CD4-positive, alpha-beta T cell treated with Interleukin-2 at 100 ng/mL for 4 hours (primary cell): Measurements from ENCODE around the gene RLF.

Experiments
- DNase-seq: peaks from one replicate; pipeline ENCODE4 v3.0.0-alpha.2; 2020; ENCODE audit warnings: low spot score

Gene RLF

GRCh38 chr1:40243351-40243750 lies 82.2 kb downstream of the RLF start:
- no peak for DNase-seq

- DNase-seq = no peak
Measured at GRCh38 chr1:40244138-40244744, 83.1 kb downstream of the RLF start.

GRCh38 chr1:40245686-40246085 lies 84.5 kb downstream of the RLF start:
- no peak for DNase-seq

GRCh38 chr1:40247655-40248054 lies 86.5 kb downstream of the RLF start, which contains the start of gene TMCO2:
Gene TMCO2 (plus strand): TSS chr1:40247937. CDS start chr1:40247994, 57 bp downstream.
- DNase-seq = no peak

- no peak for DNase-seq
Measured at GRCh38 chr1:40248412-40248811, 87.2 kb downstream of the RLF start.

- DNase-seq = no peak
Measured at GRCh38 chr1:40251456-40251855, 90.3 kb downstream of the RLF start.

- DNase-seq = no peak
Measured at GRCh38 chr1:40252601-40253000, 91.4 kb downstream of the RLF start.

GRCh38 chr1:40255231-40255630 lies 94.0 kb downstream of the RLF start:
- DNase-seq = no peak

GRCh38 chr1:40256401-40257084 lies 95.4 kb downstream of the RLF start:
- no peak for DNase-seq

GRCh38 chr1:40257313-40257687 lies 96.1 kb downstream of the RLF start:
- DNase-seq = no peak

- DNase-seq = peak; percentile 98
Measured at GRCh38 chr1:40257688-40258444, 96.7 kb downstream of the RLF start, which contains the start of gene ZMPSTE24. Gene ZMPSTE24 (plus strand): TSS chr1:40258236. CDS start chr1:40258272, 36 bp downstream.

GRCh38 chr1:40258445-40258769 lies 97.2 kb downstream of the RLF start:
- DNase-seq = no peak

- no peak for DNase-seq
Measured at GRCh38 chr1:40264354-40264781, 103.2 kb downstream of the RLF start.

GRCh38 chr1:40265298-40265697 lies 104.1 kb downstream of the RLF start:
- no peak for DNase-seq

- DNase-seq = no peak
Measured at GRCh38 chr1:40265919-40266318, 104.7 kb downstream of the RLF start.

GRCh38 chr1:40266786-40267535 lies 105.8 kb downstream of the RLF start:
- DNase-seq = no peak

GRCh38 chr1:40267767-40268187 lies 106.6 kb downstream of the RLF start:
- DNase-seq = no peak

- no peak for DNase-seq
Measured at GRCh38 chr1:40268211-40268610, 107.0 kb downstream of the RLF start.

- DNase-seq = no peak
Measured at GRCh38 chr1:40270152-40270834, 109.1 kb downstream of the RLF start.

GRCh38 chr1:40272653-40273213 lies 111.5 kb downstream of the RLF start:
- DNase-seq = no peak

- no peak for DNase-seq
Measured at GRCh38 chr1:40273547-40274166, 112.5 kb downstream of the RLF start.
